IMR-90 (cell line): Measurements from ENCODE around the gene MBOAT1. TPM values are rescaled to one million over a fixed set of nuclear protein-coding genes. Genes with fewer than 3 reads are reported as not detected.

Experiments
- ATAC-seq: fragments of 200-7000 bp; cut with Tn5 transposase; 2 replicates; pipeline ENCODE4 v1.9.1; 2020; ENCODE audit warnings: low read depth, mild to moderate bottlenecking, moderate library complexity
- BruUV-seq: library from RNA; stranded (reverse); fragments of 400-500 nt; replicated peaks from 2 replicates; lab custom pipeline; 2021; lab: Mats Ljungman, UMichigan
- CTCF ChIA-PET: fragments of 300-600 bp; formaldehyde crosslinking; extraction: SDS; loops from one replicate; lab custom pipeline; 2021; ENCODE audit warnings: antibody characterized with exemption; lab: Yijun Ruan, JAX
- POLR2A ChIA-PET: fragments of 300-600 bp; sonication (Branson Sonifier 250); formaldehyde crosslinking; loops from one replicate; lab custom pipeline; 2022; ENCODE audit warnings: antibody characterized with exemption; ENCODE audit not compliant: unreplicated experiment; lab: Charles Lee
- DNase-seq: peaks from one replicate; pipeline ENCODE4 v3.0.0; 2013
- H2AFZ ChIP-seq: replicated peaks from 2 replicates; pipeline ENCODE3; 2013; ENCODE audit warnings: low read length, mild to moderate bottlenecking; ENCODE audit not compliant: poor library complexity
- H2AK5ac ChIP-seq: 2 replicates; pipeline ENCODE4 v1.6.1; 2013; ENCODE audit warnings: low read depth, low read length, inconsistent platforms
- H2AK9ac ChIP-seq: replicated peaks from 2 replicates; pipeline ENCODE3; 2013; ENCODE audit warnings: mild to moderate bottlenecking, low read depth, low read length, moderate library complexity; ENCODE audit not compliant: poor library complexity
- H2BK120ac ChIP-seq: 2 replicates; pipeline ENCODE4 v1.6.1; 2013; ENCODE audit warnings: low read depth, low read length, inconsistent platforms
- H2BK15ac ChIP-seq: 3 replicates; pipeline ENCODE4 v1.6.1; 2013; ENCODE audit warnings: low read depth, low read length, inconsistent platforms
- H2BK20ac ChIP-seq: 2 replicates; pipeline ENCODE4 v1.6.1; 2013; ENCODE audit warnings: low read depth, mild to moderate bottlenecking, inconsistent platforms, low read length, moderate library complexity
- H2BK5ac ChIP-seq: 2 replicates; pipeline ENCODE4 v1.6.1; 2013; ENCODE audit warnings: mild to moderate bottlenecking, low read depth, low read length, inconsistent platforms; ENCODE audit not compliant: poor library complexity, severe bottlenecking
- H3K14ac ChIP-seq: replicated peaks from 2 replicates; pipeline ENCODE4 v1.6.1; 2013; ENCODE audit warnings: low read depth, low read length, inconsistent platforms
- H3K18ac ChIP-seq: 2 replicates; pipeline ENCODE4 v1.6.1; 2013; ENCODE audit warnings: low read depth, low read length, control low read depth
- H3K23ac ChIP-seq: 2 replicates; pipeline ENCODE4 v1.6.1; 2013; ENCODE audit warnings: low read depth, low read length, inconsistent platforms
- H3K27ac ChIP-seq: 2 replicates; pipeline ENCODE4 v1.5.1; 2013; ENCODE audit warnings: mild to moderate bottlenecking, control low read depth, low read length; ENCODE audit not compliant: insufficient read depth
- H3K27me3 ChIP-seq: 2 replicates; pipeline ENCODE4 v1.6.1; 2013; ENCODE audit warnings: low read length; ENCODE audit not compliant: control insufficient read depth, insufficient read depth
- H3K36me3 ChIP-seq: 2 replicates; pipeline ENCODE4 v1.6.1; 2013; ENCODE audit warnings: low read length, mixed read lengths; ENCODE audit not compliant: control insufficient read depth, insufficient read depth
- H3K4ac ChIP-seq: 2 replicates; pipeline ENCODE4 v1.6.1; 2013; ENCODE audit warnings: low read depth, low read length, inconsistent platforms
- H3K4me1 ChIP-seq: 2 replicates; pipeline ENCODE4 v1.6.1; 2013; ENCODE audit warnings: low read length, mixed read lengths; ENCODE audit not compliant: control insufficient read depth, insufficient read depth
- H3K4me2 ChIP-seq: 2 replicates; pipeline ENCODE4 v1.6.1; 2013; ENCODE audit warnings: low read depth, mild to moderate bottlenecking, control low read depth, low read length, moderate library complexity
- H3K4me3 ChIP-seq: 2 replicates; pipeline ENCODE4 v1.5.1; 2013; ENCODE audit warnings: low read depth, mild to moderate bottlenecking, control low read depth, low read length, moderate library complexity; ENCODE audit not compliant: insufficient read depth
- H3K56ac ChIP-seq: 2 replicates; pipeline ENCODE4 v1.6.1; 2013; ENCODE audit warnings: low read length, inconsistent platforms; ENCODE audit not compliant: insufficient read depth; ENCODE audit errors: extremely low read depth
- H3K79me1 ChIP-seq, 2 experiments: 2 replicates each; pipeline ENCODE4 v1.6.1; 2013; ENCODE audit warnings: low read length in 2 of 2, inconsistent platforms in 1 of 2, low read depth in 1 of 2
- H3K9ac ChIP-seq: 2 replicates; pipeline ENCODE4 v1.6.1; 2013; ENCODE audit warnings: low read depth, low read length, control low read depth
- H3K9me1 ChIP-seq: 2 replicates; pipeline ENCODE4 v1.6.1; 2013; ENCODE audit warnings: low read length, inconsistent platforms; ENCODE audit not compliant: insufficient read depth
- H3K9me3 ChIP-seq: 2 replicates; pipeline ENCODE4 v1.6.1; 2013; ENCODE audit warnings: low read length; ENCODE audit not compliant: control insufficient read depth, insufficient read depth
- H4K20me1 ChIP-seq: 2 replicates; pipeline ENCODE4 v1.6.1; 2013; ENCODE audit warnings: low read length, inconsistent platforms; ENCODE audit not compliant: insufficient read depth
- H4K5ac ChIP-seq: 2 replicates; pipeline ENCODE4 v1.6.1; 2013; ENCODE audit warnings: mild to moderate bottlenecking, low read depth, low read length, control low read depth
- H4K8ac ChIP-seq, 2 experiments: 2 replicates each; pipeline ENCODE4 v1.6.1; 2013; ENCODE audit warnings: low read depth in 2 of 2, low read length in 2 of 2, control low read depth in 1 of 2, inconsistent platforms in 1 of 2
- H4K91ac ChIP-seq: 2 replicates; pipeline ENCODE4 v1.6.1; 2013; ENCODE audit warnings: low read depth, low read length, inconsistent platforms; ENCODE audit not compliant: insufficient read depth
- FOS ChIP-seq: fragments of 150-350 bp; IDR thresholded peaks from 2 replicates; pipeline ENCODE4 v1.6.1; 2016; ENCODE audit warnings: low read depth, low read length
- MAFK ChIP-seq: IDR thresholded peaks from 2 replicates; pipeline ENCODE4 v1.6.1; 2012; ENCODE audit warnings: low read depth, low read length, improper control_type of control experiment
- MAZ ChIP-seq: IDR thresholded peaks from 2 replicates; pipeline ENCODE4 v1.6.1; 2012; ENCODE audit warnings: low read depth, mild to moderate bottlenecking, low read length, improper control_type of control experiment, moderate library complexity, borderline replicate concordance
- RAD21 ChIP-seq: IDR thresholded peaks from 2 replicates; pipeline ENCODE4 v1.6.1; 2012; ENCODE audit warnings: low read length, improper control_type of control experiment
- USF2 ChIP-seq: fragments of 150-350 bp; IDR thresholded peaks from 2 replicates; pipeline ENCODE4 v1.6.1; 2017; ENCODE audit warnings: mild to moderate bottlenecking, antibody characterized with exemption, low read length, low read depth
- WGBS, 2 experiments: methylation state at CpG; one replicate each; pipeline versions ENCODE4 v1.1.5 to v1.1.7; 2013; ENCODE audit warnings: missing lambda C conversion rate in 2 of 2; ENCODE audit not compliant: insufficient read length in 1 of 2; ENCODE audit errors: extremely low coverage in 2 of 2; 5-methylcytosine and 5-hydroxymethylcytosine counted together
- dilution Hi-C: fragments of 300-500 bp; cut with HindIII; formaldehyde crosslinking; loops from one replicate; pipeline ENCODE4 v1.14.3; 2018; ENCODE audit warnings: low sequenced_read_pairs; ENCODE audit not compliant: unreplicated experiment
- in situ Hi-C: fragments of 300-500 bp; cut with MboI; formaldehyde crosslinking; loops from 3 replicates; pipeline ENCODE4 v1.14.3; 2019; ENCODE audit warnings: low sequenced_read_pairs, inconsistent platforms, mixed read lengths
- intact Hi-C: fragments of 100-400 bp; cut with micrococcal nuclease; formaldehyde crosslinking; loops from 2 replicates; pipeline ENCODE4 v1.10.0; 2022
- polyA plus RNA-seq, 3 experiments: library from polyadenylated mRNA; depleted of rRNA; stranded (reverse); fragments of >200 nt; gene quantifications; 2 replicates each; pipeline ENCODE4 v1.2.3, GENCODE V29; 2012; ENCODE audit warnings: low replicate concordance in 1 of 3
- total RNA-seq: library from RNA; depleted of rRNA; stranded (reverse); fragments of >200 nt; gene quantifications from 2 replicates; pipeline ENCODE4 v1.2.3, GENCODE V29; 2012

The MBOAT1 gene
- total and polyA plus RNA-seq, 2 of the 4 experiments (the other 2 are of a cell fraction) = 1.6 to 4.7 TPM

- Histone ChIP-seq H3K18ac (no peak overlapping the region), H2BK20ac (no peak overlapping the region), H3K9me3 (no peaks in the 10 kb centered on the region), H2AK5ac (0 out of 2 replicates have a peak overlapping the region, but pooled peaks have one; percentile 66), H3K4me1 (peaks cover 2% of the 10 kb centered on the region; the same call in 1 of the 2 replicates), H3K23ac (no peak overlapping the region), H3K9me1 (peaks cover 13% of the 10 kb centered on the region), H4K91ac (peak overlapping the region; percentile 32; the same call in 1 of the 2 replicates), H4K5ac (no peak overlapping the region), H4K20me1 (no peaks in the 10 kb centered on the region), H2BK15ac (no peak overlapping the region), H3K79me1 (peaks cover 11 to 37% of the 10 kb centered on the region in 2 experiments), H2BK5ac (no peak overlapping the region), H3K14ac (no peak overlapping the region), H2BK120ac (no peak overlapping the region), H3K27ac (no peak overlapping the region), H3K56ac (no peak overlapping the region), H3K27me3 (no peaks in the 10 kb centered on the region), H2AK9ac (peak overlapping the region; percentile 59), H3K36me3 (no peaks in the 10 kb centered on the region), H3K4ac (0 out of 2 replicates have a peak overlapping the region, but pooled peaks have one; percentile 6), H3K4me2 (no peak overlapping the region), H4K8ac (no peak overlapping the region), H2AFZ (peak overlapping the region; percentile 40), H3K9ac (no peak overlapping the region), H3K4me3 (no peak overlapping the region)
- BruUV-seq = no TSS peak
- no peak for ATAC-seq
- intact Hi-C loops = no loop called here
- WGBS, 2 experiments = 69% methylated on average over 3 of the region's 6 CpGs; no CpG with 5 or more reads in 1 of the 2 experiments
- in situ Hi-C loops = no loop called here
- ChIA-PET CTCF (no interaction called here), POLR2A (no interaction called here)
- dilution Hi-C loops = no loop called here
- DNase-seq = no peak
- TF ChIP-seq MAZ (no peak), MAFK (no peak), FOS (no peak), USF2 (no peak), RAD21 (no peak)
Measured at GRCh38 chr6:20205722-20206161, 6.5 kb downstream of the MBOAT1 start.
